ENCODE data around the gene TJP3. TPM values are rescaled to one million over a fixed set of nuclear protein-coding genes. Genes with fewer than 3 reads are reported as not detected.

The TJP3 gene
- total and polyA plus RNA-seq, 10 of the 15 experiments (the other 5 are each of a cell fraction or from before 2014, with no cell fraction given) = 0.04 to 1.2 (median 0.29) TPM; not detected in 6

- in situ Hi-C loops (cut with MboI) (no loop called here), intact Hi-C loops (cut with micrococcal nuclease; ENCODE audit: unreplicated experiment) (no loop called here)
- no peaks in the 10 kb centered on the region for H3K9me3 ChIP-seq (replicated peaks; ENCODE audit: control insufficient read depth, insufficient read depth, low read length)
- peaks cover 30% of the 10 kb centered on the region for H3K79me2 ChIP-seq (ENCODE audit: control insufficient read depth, insufficient read depth, low read length)
- DNase-seq (ENCODE audit: low read depth, low spot score) (no peak), ATAC-seq (peak; percentile 72), FAIRE-seq (peak; percentile 84)
- ChIA-PET SMC1A (ENCODE audit: uncharacterized antibody, unreplicated experiment) (interaction anchor here (1.5 kb wide), 1 partner anchor 8 kb away, joined by 5 read pairs; no protein-coding TSS in a partner anchor), RAD21 (ENCODE audit: unreplicated experiment) (interaction anchor here (0.6 to 1.9 kb wide), 5 partner anchors 10 to 64 kb away, joined by 3 to 6 read pairs (median 4); partner anchors contain the start of genes APBA3 and MRPL54), POLR2A (interaction anchor here (1.6 to 3.4 kb wide), 2 partner anchors 10 to 31 kb away, joined by 5 to 13 read pairs; no protein-coding TSS in a partner anchor), CTCF (interaction anchor here (0.6 to 3.8 kb wide), 6 partner anchors 10 to 256 kb away, joined by 3 to 22 read pairs (median 4); partner anchors contain the start of gene TJP3)
- peak overlapping the region; percentile 31 for H3K27ac ChIP-seq (ENCODE audit: control insufficient read depth, insufficient read depth)
- 2% methylated on average over 12 of the region's 12 CpGs for WGBS (ENCODE audit: insufficient coverage, insufficient replicate concordance, low lambda C conversion rate, missing lambda C conversion rate)
- no peak overlapping the region for H3K9ac ChIP-seq (ENCODE audit: control insufficient read depth, insufficient read depth, low read length)
- no peak overlapping the region; the same call in 1 of the 2 replicates for H2AFZ ChIP-seq (ENCODE audit: control insufficient read depth, low read depth, low read length)
- TSS peak; percentile 67 for BruUV-seq (replicated peaks)
- H3K4me1 ChIP-seq (ENCODE audit: control insufficient read depth, insufficient read depth, low read length) = no peaks in the 10 kb centered on the region; the same call in 1 of the 2 replicates
- H3K27me3 ChIP-seq (replicated peaks in 1 of 2; ENCODE audit: control insufficient read depth in 2 of 2, insufficient read depth in 2 of 2, low read length in 1 of 2) = no peaks in the 10 kb centered on the region
- TF ChIP-seq IKZF1 (conservative IDR thresholded peaks at IDR 0.05) = peak; percentile 15; the same call in 1 of the 2 replicates
- TF ChIP-seq MEF2B (IDR thresholded peaks at IDR 0.05; ENCODE audit: partially characterized antibody, poor library complexity, severe bottlenecking) = peak; percentile 74
- peak; percentile 49; the same call in 1 of the 2 replicates for TF ChIP-seq DPF2 (IDR thresholded peaks at IDR 0.05)
- TF ChIP-seq NBN (IDR thresholded peaks at IDR 0.05) = peak; percentile 35; the same call in 1 of the 2 replicates
- 0 out of 2 replicates have a peak, but pooled peaks have one; percentile 39 for TF ChIP-seq GATAD2B (conservative IDR thresholded peaks at IDR 0.05; ENCODE audit: low read depth)
- no peak for TF ChIP-seq ZBTB40 (IDR thresholded peaks at IDR 0.05; ENCODE audit: borderline replicate concordance)
- TF ChIP-seq NR2F1 (conservative IDR thresholded peaks at IDR 0.05) = peak; percentile 37; the same call in 1 of the 2 replicates
- TF ChIP-seq RUNX3 (IDR thresholded peaks at IDR 0.05; ENCODE audit: low read length) = peak; percentile 34
- peak; percentile 40; the same call in 1 of the 2 replicates for TF ChIP-seq POLR2A (IDR thresholded peaks at IDR 0.05; ENCODE audit: low read depth, low read length)
- TF ChIP-seq E2F8 (IDR thresholded peaks at IDR 0.05; ENCODE audit: low read depth, partially characterized antibody) = no peak
- TF ChIP-seq MTA2 (IDR thresholded peaks at IDR 0.05; ENCODE audit: low read depth) = peak; percentile 31; the same call in 1 of the 2 replicates
- TF ChIP-seq BHLHE40 (IDR thresholded peaks at IDR 0.05; ENCODE audit: borderline replicate concordance in 1 of 2, low read depth in 2 of 2, low read length in 1 of 2) = peak; percentile 21 to 31; a peak in 1 of 4 replicates
- no peak for TF ChIP-seq SRF (IDR thresholded peaks at IDR 0.05; ENCODE audit: low read depth in 2 of 2, low read length in 2 of 2)
- H3K4me3 ChIP-seq = peak overlapping the region; percentile 31; the same call in 1 of the 2 replicates
- H3K4me2 ChIP-seq (ENCODE audit: control insufficient read depth, insufficient read depth) = peak overlapping the region; percentile 62
- no peaks in the 10 kb centered on the region for H3K36me3 ChIP-seq (ENCODE audit: control insufficient read depth in 2 of 2, insufficient read depth in 2 of 2, low read length in 1 of 2)
- H4K20me1 ChIP-seq (ENCODE audit: control insufficient read depth, insufficient read depth) = no peaks in the 10 kb centered on the region
These were observed 9.7 kb upstream of the TJP3 start for GRCh38 chr19:3698386-3698950.

All from GM12878 (cell line).